Measurements from ENCODE around the gene OGFOD3. TPM values are rescaled to one million over a fixed set of nuclear protein-coding genes. Genes with fewer than 3 reads are reported as not detected.
A peak's percentile ranks its signal among the peaks of the same experiment; 100 is the strongest.

OGFOD3 gene
- total and polyA plus RNA-seq, 7 experiments from 2014 or later = 21.9 to 42.1 (median 32.3) TPM

- DNase-seq = no peak
- no peaks in the 10 kb centered on the region for H3K27me3 Mint-ChIP-seq
- H3K4me1 Mint-ChIP-seq = peaks cover 5 to 30% (median 19%) of the 10 kb centered on the region in 7 donors
- Histone ChIP-seq H3K9me3 (ENCODE audit: control insufficient read depth in 2 of 3, low read length in 3 of 3) (no peaks in the 10 kb centered on the region), H3K36me3 (ENCODE audit: control insufficient read depth in 2 of 3, insufficient read depth in 3 of 3, low read length in 3 of 3) (peaks cover 0 to 62% (median 0%) of the 10 kb centered on the region in 3 experiments), H3K4me3 (ENCODE audit: low read length) (no peak overlapping the region), H3K27ac (ENCODE audit: low read depth, low read length) (peak overlapping the region; percentile 14), H3K27me3 (ENCODE audit: control insufficient read depth in 2 of 2, insufficient read depth in 2 of 2, low read length in 2 of 2) (no peaks in the 10 kb centered on the region), H3K4me1 (ENCODE audit: control insufficient read depth in 2 of 2, insufficient read depth in 2 of 2, low read length in 2 of 2) (peaks cover 7 to 8% of the 10 kb centered on the region in 2 donors)
- ChIA-PET POLR2A (interaction anchor here (0.6 to 1.7 kb wide), 2 partner anchors 9 to 125 kb away, joined by 3 to 4 read pairs; no protein-coding TSS in a partner anchor), CTCF (no interaction called here)
- H3K4me3 Mint-ChIP-seq = no peak overlapping the region
- H3K27ac Mint-ChIP-seq = no peak overlapping the region
- peaks cover 0 to 18% (median 0%) of the 10 kb centered on the region in 5 donors for H3K36me3 Mint-ChIP-seq
- no peaks in the 10 kb centered on the region for H3K9me3 Mint-ChIP-seq
- intact Hi-C loops (cut with micrococcal nuclease) = no loop called here
- ATAC-seq = no peak
These were observed 26.6 kb upstream of the OGFOD3 start for GRCh38 chr17:82444941-82445521.

GRCh38 chr17:82444284-82444893 is 26.0 kb upstream of the OGFOD3 start:
- Mint-ChIP-seq H3K27ac (peak overlapping the region in 1 of 9 donors; percentile 18), H3K4me3 (no peak overlapping the region)

GRCh38 chr17:82443465-82444283 is 25.3 kb upstream of the OGFOD3 start:
- Mint-ChIP-seq H3K9me3 (no peaks in the 10 kb centered on the region), H3K27me3 (no peaks in the 10 kb centered on the region), H3K36me3 (peaks cover 0 to 10% (median 0%) of the 10 kb centered on the region in 5 donors), H3K4me3 (no peak overlapping the region), H3K4me1 (peaks cover 0 to 25% (median 13%) of the 10 kb centered on the region in 7 donors), H3K27ac (peak overlapping the region in 2 of 9 donors; percentile 12 to 23)
- no peak for DNase-seq
- Histone ChIP-seq H3K36me3 (ENCODE audit: control insufficient read depth in 2 of 3, insufficient read depth in 3 of 3, low read length in 3 of 3) (peaks cover 0 to 75% (median 0%) of the 10 kb centered on the region in 3 experiments), H3K4me1 (ENCODE audit: control insufficient read depth in 2 of 2, insufficient read depth in 2 of 2, low read length in 2 of 2) (peaks cover 6 to 7% of the 10 kb centered on the region in 2 donors), H3K9me3 (ENCODE audit: control insufficient read depth in 2 of 3, low read length in 3 of 3) (no peaks in the 10 kb centered on the region), H3K27me3 (ENCODE audit: control insufficient read depth in 2 of 2, insufficient read depth in 2 of 2, low read length in 2 of 2) (no peaks in the 10 kb centered on the region), H3K4me3 (ENCODE audit: low read length) (no peak overlapping the region), H3K27ac (ENCODE audit: low read depth, low read length) (no peak overlapping the region)
- CTCF ChIA-PET = no interaction called here
- POLR2A ChIA-PET = interaction anchor here (0.6 to 1.1 kb wide), 2 partner anchors 11 to 16 kb away, joined by 3 read pairs; no protein-coding TSS in a partner anchor
- ATAC-seq = no peak
- intact Hi-C loops (cut with micrococcal nuclease) = no loop called here

More at GRCh38 chr17:82444284-82444893, 26.0 kb upstream of the OGFOD3 start:
- ChIA-PET CTCF (no interaction called here), POLR2A (interaction anchor here (0.6 to 1.1 kb wide), 2 partner anchors 11 to 15 kb away, joined by 3 read pairs; no protein-coding TSS in a partner anchor)
- H3K36me3 ChIP-seq (ENCODE audit: control insufficient read depth in 2 of 3, insufficient read depth in 3 of 3, low read length in 3 of 3) = peaks cover 0 to 68% (median 0%) of the 10 kb centered on the region in 3 experiments
- no peak overlapping the region for H3K27ac ChIP-seq (ENCODE audit: low read depth, low read length)
- ATAC-seq (no peak), DNase-seq (no peak)
- Mint-ChIP-seq H3K27me3 (no peaks in the 10 kb centered on the region), H3K4me1 (peaks cover under 1 to 26% (median 17%) of the 10 kb centered on the region in 7 donors), H3K36me3 (peaks cover 0 to 14% (median 0%) of the 10 kb centered on the region in 5 donors), H3K9me3 (no peaks in the 10 kb centered on the region)
- no peaks in the 10 kb centered on the region for H3K27me3 ChIP-seq (ENCODE audit: control insufficient read depth in 2 of 2, insufficient read depth in 2 of 2, low read length in 2 of 2)
- intact Hi-C loops (cut with micrococcal nuclease) = no loop called here
- H3K4me3 ChIP-seq (ENCODE audit: low read length) = no peak overlapping the region
- peaks cover 7 to 8% of the 10 kb centered on the region in 2 donors for H3K4me1 ChIP-seq (ENCODE audit: control insufficient read depth in 2 of 2, insufficient read depth in 2 of 2, low read length in 2 of 2)
- H3K9me3 ChIP-seq (ENCODE audit: control insufficient read depth in 2 of 3, low read length in 3 of 3) = no peaks in the 10 kb centered on the region

GRCh38 chr17:82442643-82443464 is 24.5 kb upstream of the OGFOD3 start:
- ATAC-seq (no peak), DNase-seq (no peak)
- Mint-ChIP-seq H3K4me1 (peaks cover 0 to 23% (median 11%) of the 10 kb centered on the region in 7 donors), H3K4me3 (no peak overlapping the region), H3K27ac (peak overlapping the region in 3 of 9 donors; percentile 12 to 46 (median 23)), H3K36me3 (peaks cover 0 to 10% (median 0%) of the 10 kb centered on the region in 5 donors), H3K9me3 (no peaks in the 10 kb centered on the region), H3K27me3 (no peaks in the 10 kb centered on the region)
- peaks cover 0 to 82% (median 0%) of the 10 kb centered on the region in 3 experiments for H3K36me3 ChIP-seq (ENCODE audit: control insufficient read depth in 2 of 3, insufficient read depth in 3 of 3, low read length in 3 of 3)
- peaks cover 1 to 3% of the 10 kb centered on the region in 2 donors for H3K4me1 ChIP-seq (ENCODE audit: control insufficient read depth in 2 of 2, insufficient read depth in 2 of 2, low read length in 2 of 2)
- H3K9me3 ChIP-seq (ENCODE audit: control insufficient read depth in 2 of 3, low read length in 3 of 3) = no peaks in the 10 kb centered on the region
- no peak overlapping the region for H3K4me3 ChIP-seq (ENCODE audit: low read length)
- intact Hi-C loops (cut with micrococcal nuclease) = no loop called here
- CTCF ChIA-PET = interaction anchor here (0.6 kb wide), 1 partner anchor 93 kb away, joined by 3 read pairs; no protein-coding TSS in a partner anchor
- no peaks in the 10 kb centered on the region for H3K27me3 ChIP-seq (ENCODE audit: control insufficient read depth in 2 of 2, insufficient read depth in 2 of 2, low read length in 2 of 2)
- H3K27ac ChIP-seq (ENCODE audit: low read depth, low read length) = no peak overlapping the region
- POLR2A ChIA-PET = interaction anchor here (1.5 kb wide), 1 partner anchor 15 kb away, joined by 5 read pairs; no protein-coding TSS in a partner anchor

GRCh38 chr17:82441691-82442487 is 23.5 kb upstream of the OGFOD3 start:
- Mint-ChIP-seq H3K27ac (peak overlapping the region in 2 of 9 donors; percentile 25 to 28), H3K36me3 (peaks cover 0 to 10% (median 0%) of the 10 kb centered on the region in 5 donors), H3K27me3 (no peaks in the 10 kb centered on the region), H3K4me1 (peaks cover 0 to 17% (median 4%) of the 10 kb centered on the region in 7 donors), H3K4me3 (no peak overlapping the region), H3K9me3 (no peaks in the 10 kb centered on the region)
- H3K36me3 ChIP-seq (ENCODE audit: control insufficient read depth in 2 of 3, insufficient read depth in 3 of 3, low read length in 3 of 3) = peaks cover 0 to 87% (median 0%) of the 10 kb centered on the region in 3 experiments
- ChIA-PET CTCF (interaction anchor here (0.6 kb wide), 1 partner anchor 19 kb away, joined by 5 read pairs; no protein-coding TSS in a partner anchor), POLR2A (interaction anchor here (0.6 to 1.5 kb wide), 2 partner anchors 16 to 188 kb away, joined by 3 to 5 read pairs; no protein-coding TSS in a partner anchor)
- no peaks in the 10 kb centered on the region for H3K4me1 ChIP-seq (ENCODE audit: control insufficient read depth in 2 of 2, insufficient read depth in 2 of 2, low read length in 2 of 2)
- no peaks in the 10 kb centered on the region for H3K9me3 ChIP-seq (ENCODE audit: control insufficient read depth in 2 of 3, low read length in 3 of 3)
- H3K27me3 ChIP-seq (ENCODE audit: control insufficient read depth in 2 of 2, insufficient read depth in 2 of 2, low read length in 2 of 2) = no peaks in the 10 kb centered on the region
- ATAC-seq (no peak), DNase-seq (no peak)
- H3K27ac ChIP-seq (ENCODE audit: low read depth, low read length) = no peak overlapping the region
- intact Hi-C loops (cut with micrococcal nuclease) = no loop called here
- no peak overlapping the region for H3K4me3 ChIP-seq (ENCODE audit: low read length)

All from naive thymus-derived CD4-positive, alpha-beta T cell (primary cell).